ACC112 (cell line): ENCODE data around the gene FPGS.
"Not testable (repeated sequence)": the region's sequence is repeated elsewhere in the genome, so short reads cannot be mapped to it uniquely, and the experiment has no call there.

ENCODE experiments used
- H2AFZ ChIP-seq: fragments of 200-600 bp; sonication (generic); one replicate; pipeline ENCODE4 v1.6.0; 2017; ENCODE audit warnings: antibody characterized with exemption, low read length; ENCODE audit not compliant: unreplicated experiment
- H3K27ac ChIP-seq: fragments of 200-600 bp; sonication (generic); 2 replicates; pipeline ENCODE4 v1.5.1; 2014; ENCODE audit warnings: low read depth, mild to moderate bottlenecking, antibody characterized with exemption, low read length, moderate library complexity
- H3K27me3 ChIP-seq: fragments of 200-600 bp; sonication (generic); 2 replicates; pipeline ENCODE4 v1.6.1; 2014; ENCODE audit warnings: mild to moderate bottlenecking, antibody characterized with exemption, low read length, moderate library complexity, mixed read lengths; ENCODE audit not compliant: insufficient read depth
- H3K36me3 ChIP-seq: fragments of 200-600 bp; sonication (generic); 2 replicates; pipeline ENCODE4 v1.6.1; 2016; ENCODE audit warnings: mild to moderate bottlenecking, antibody characterized with exemption, low read length, moderate library complexity, mixed read lengths; ENCODE audit not compliant: insufficient read depth
- H3K4me1 ChIP-seq: fragments of 200-600 bp; sonication (generic); one replicate; pipeline ENCODE4 v1.6.1; 2016; ENCODE audit warnings: low read length, mixed read lengths; ENCODE audit not compliant: insufficient read depth, unreplicated experiment, control insufficient read depth
- H3K4me3 ChIP-seq: fragments of 200-600 bp; sonication (generic); 2 replicates; pipeline ENCODE4 v1.5.1; 2014; ENCODE audit warnings: mild to moderate bottlenecking, low read depth, low read length
- H3K79me2 ChIP-seq: fragments of 200-600 bp; sonication (generic); one replicate; pipeline ENCODE4 v1.6.0; 2016; ENCODE audit warnings: low read length; ENCODE audit not compliant: control insufficient read depth, unreplicated experiment, insufficient read depth

FPGS gene

DNA sequence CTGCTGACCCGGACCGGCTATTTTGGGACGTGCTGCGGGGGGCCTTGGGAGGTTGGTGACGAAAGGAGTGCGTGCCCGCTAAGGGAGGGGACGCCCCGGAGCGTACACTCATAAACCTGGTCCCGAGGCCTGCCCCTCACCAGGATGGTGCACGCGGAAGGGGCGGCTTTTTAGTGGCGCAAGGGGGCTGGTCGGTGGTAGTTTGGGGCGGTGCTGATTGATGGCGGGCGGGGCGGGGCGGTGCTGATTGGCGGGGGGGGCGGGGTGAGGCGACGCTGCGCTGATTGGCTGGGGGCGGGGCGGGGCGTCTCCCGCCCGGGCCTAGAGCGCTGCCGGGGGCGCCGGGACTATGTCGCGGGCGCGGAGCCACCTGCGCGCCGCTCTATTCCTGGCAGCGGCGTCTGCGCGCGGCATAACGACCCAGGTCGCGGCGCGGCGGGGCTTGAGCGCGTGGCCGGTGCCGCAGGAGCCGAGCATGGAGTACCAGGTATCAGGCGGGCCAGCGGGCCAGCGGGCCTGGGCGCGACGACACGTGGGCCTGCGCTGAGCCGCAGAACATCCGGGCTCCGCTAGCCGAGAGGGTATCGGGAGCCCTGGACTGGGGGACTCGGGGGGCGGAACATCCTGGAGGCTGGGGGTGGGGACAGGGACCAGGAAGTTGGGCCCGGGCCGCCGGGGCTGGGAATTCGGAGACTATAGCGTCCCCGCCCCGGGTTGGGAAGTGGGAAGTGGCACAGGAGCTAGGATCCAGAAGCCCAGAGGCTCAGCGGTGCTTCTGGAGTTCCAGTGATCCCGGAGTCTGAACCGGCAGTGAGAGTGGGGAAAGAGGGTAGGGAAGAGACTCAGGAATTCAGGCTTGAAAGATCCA, at the start of gene FPGS:
Gene FPGS, plus strand, starts transcription at position 307 of the 868 bp plus-strand sequence. Its CDS starts 43 bp downstream, at position 350.
- Histone ChIP-seq H3K36me3 (0 out of 2 replicates have a peak, but pooled peaks cover 8% of the 10 kb centered on the region), H3K79me2 (peaks cover 27% of the 10 kb centered on the region), H3K4me1 (peaks cover 28% of the 10 kb centered on the region), H2AFZ (peak within 1 kb of the TSS; percentile 78), H3K27me3 (no peaks in the 10 kb centered on the region), H3K4me3 (peak within 1 kb of the TSS; percentile 79), H3K27ac (peak within 1 kb of the TSS; percentile 81)

GRCh38 chr9:127753148-127753547, 49.5 kb upstream of the FPGS start:
- H3K27ac ChIP-seq = no peak overlapping the region
- no peaks in the 10 kb centered on the region for H3K4me1 ChIP-seq
- no peak overlapping the region for H2AFZ ChIP-seq
- H3K79me2 ChIP-seq = no peaks in the 10 kb centered on the region
- H3K4me3 ChIP-seq = no peak overlapping the region
- H3K36me3 ChIP-seq = no peaks in the 10 kb centered on the region
- peaks cover 56% of the 10 kb centered on the region for H3K27me3 ChIP-seq

DNA sequence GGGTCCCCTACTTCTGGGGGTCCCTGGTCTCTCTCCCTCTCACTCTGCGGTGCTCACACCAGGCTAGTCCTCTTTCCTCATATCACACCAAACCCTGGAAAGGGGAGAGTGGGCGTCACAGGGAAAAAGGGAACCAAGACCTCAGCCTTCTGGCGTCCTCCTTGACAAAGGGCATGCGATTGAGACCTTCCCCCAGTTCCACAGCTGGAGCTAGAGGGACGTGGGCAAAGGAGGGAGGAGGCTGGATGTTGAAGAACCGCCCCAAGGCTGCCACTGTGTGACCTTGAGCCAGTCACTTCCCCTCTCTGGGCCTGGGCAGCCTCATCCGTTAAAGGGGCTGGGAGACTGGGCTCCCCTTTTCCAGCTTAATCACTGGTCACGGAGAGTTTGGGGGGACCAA, 49.1 kb upstream of the FPGS start:
- Histone ChIP-seq H3K36me3 (no peaks in the 10 kb centered on the region), H3K27ac (no peak overlapping the region), H3K4me1 (no peaks in the 10 kb centered on the region), H3K4me3 (no peak overlapping the region), H3K27me3 (peaks cover 51% of the 10 kb centered on the region), H2AFZ (no peak overlapping the region), H3K79me2 (no peaks in the 10 kb centered on the region)

DNA sequence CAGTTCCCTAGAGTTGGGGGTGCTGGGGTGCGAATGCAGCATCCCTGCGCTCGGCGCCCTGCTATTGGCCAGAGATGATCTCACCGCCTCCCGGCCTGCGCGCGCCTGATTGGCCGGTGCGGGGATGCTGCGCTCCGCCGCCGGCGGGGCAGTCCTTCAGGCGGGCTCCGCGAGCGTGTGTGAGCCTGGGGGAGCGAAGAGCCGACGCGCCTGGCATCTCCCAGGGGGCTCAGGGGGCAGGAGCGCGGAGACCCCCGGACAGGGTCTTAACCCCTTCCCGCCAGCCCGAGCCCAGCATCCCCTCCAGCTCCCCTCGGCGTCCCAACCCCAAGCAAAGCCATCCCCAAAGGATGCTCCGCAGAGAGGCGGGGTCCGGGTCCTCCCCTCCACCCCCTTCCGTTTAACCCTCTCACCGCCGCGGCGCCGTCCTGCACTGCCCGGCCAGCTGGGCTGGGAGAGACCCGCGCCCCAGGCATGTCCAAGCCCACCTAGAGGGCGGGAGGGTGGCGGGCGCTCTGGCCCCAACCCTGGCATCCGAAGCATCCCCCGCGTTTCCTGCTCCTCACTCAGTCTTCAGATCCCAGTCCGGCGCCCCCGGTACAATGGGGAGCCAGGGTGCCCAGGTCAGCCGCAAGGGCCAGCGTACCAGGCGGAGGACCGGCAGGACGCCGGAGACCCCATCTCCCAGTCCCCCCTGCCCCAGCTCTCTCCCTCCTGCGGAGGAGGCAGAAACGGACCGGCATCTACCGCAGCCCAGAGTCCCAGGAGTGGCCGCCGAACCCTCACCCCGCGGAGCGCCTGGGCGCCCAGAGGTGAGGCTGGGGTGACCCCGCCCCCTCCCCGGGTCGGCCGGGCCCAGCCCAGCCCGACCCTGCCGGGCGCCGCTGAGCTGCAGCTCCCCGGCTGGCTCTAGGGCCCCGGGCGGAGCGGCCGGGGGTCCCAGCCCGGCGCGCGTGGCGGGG, 48.3 kb upstream of the FPGS start:
- no peak overlapping the region for H2AFZ ChIP-seq
- no peaks in the 10 kb centered on the region for H3K4me1 ChIP-seq
- H3K4me3 ChIP-seq = no peak overlapping the region
- H3K36me3 ChIP-seq = no peaks in the 10 kb centered on the region
- no peaks in the 10 kb centered on the region for H3K79me2 ChIP-seq
- no peak overlapping the region for H3K27ac ChIP-seq
- H3K27me3 ChIP-seq = peaks cover 50% of the 10 kb centered on the region

DNA sequence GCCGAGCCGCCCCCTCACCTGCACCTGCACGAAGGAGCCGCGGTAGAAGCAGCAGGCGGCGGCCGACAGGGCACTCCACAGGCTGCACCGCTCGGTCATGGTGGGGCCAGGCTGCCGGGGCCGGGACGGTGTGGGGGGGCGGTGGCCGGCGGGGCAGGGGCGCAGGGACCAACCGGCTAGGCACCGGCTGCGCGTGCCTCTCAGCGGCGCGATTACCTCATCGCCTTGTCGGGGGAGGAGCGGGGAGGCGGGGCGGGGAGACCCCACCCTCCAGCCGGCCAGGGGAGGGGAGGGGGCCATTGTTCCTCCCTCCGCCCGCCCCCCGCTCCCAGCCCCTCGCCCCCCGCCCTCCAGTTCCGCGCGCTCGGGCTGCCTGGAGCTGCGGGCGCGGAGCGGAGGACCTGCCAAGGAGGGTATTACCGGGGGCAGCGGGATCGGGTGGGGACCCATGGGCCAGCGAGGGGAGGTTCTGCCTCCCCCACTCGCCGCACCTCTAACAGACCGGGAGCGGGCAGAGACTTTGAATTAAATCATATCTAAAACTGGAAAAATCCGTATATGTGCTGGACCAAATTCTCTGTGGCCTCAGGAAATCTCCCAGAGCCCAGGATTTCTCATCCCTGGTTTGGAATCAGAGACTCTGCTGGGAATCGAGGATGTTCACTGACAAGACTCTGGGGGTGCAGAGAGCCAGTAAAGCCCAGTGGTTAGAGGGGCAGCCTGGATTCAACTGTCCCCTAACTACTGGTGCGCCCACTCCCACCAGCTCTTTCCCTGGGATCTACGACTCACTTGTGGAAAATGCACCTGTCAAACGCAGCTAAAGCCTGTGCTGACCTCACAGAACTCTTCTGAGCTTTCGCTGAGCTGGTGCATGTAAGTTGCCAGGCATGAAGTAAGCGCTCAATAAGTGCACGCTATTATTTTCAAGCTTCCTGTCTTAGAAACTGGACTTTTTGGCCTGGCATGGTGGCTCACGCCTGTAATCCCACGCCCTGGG, 47.3 kb upstream of the FPGS start:
- Histone ChIP-seq H3K27me3 (peaks cover 49% of the 10 kb centered on the region), H3K4me1 (no peaks in the 10 kb centered on the region), H3K4me3 (no peak overlapping the region), H3K36me3 (no peaks in the 10 kb centered on the region), H2AFZ (no peak overlapping the region), H3K27ac (no peak overlapping the region), H3K79me2 (no peaks in the 10 kb centered on the region)

DNA sequence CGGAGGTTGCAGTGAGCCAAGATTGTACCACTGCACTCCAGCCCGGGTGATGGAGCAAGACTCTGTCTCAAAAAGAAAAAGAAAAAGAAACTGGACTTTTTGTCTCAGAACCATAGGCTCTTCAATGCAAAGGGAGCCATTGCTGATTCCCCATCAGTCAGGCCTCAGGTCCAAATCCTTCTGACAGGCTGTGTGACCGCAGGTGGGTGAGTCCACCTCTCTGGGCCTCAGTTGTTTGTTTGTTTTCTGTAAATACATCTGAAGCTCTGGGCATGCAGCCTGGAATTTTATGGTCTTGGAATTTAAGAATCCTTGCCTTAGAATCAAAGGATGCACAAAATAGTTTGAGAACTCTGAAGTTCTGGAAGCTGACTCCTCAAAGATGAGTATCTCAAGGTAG, 46.4 kb upstream of the FPGS start:
- Histone ChIP-seq H2AFZ (no peak overlapping the region), H3K79me2 (no peaks in the 10 kb centered on the region), H3K4me1 (no peaks in the 10 kb centered on the region), H3K4me3 (no peak overlapping the region), H3K27me3 (peaks cover 47% of the 10 kb centered on the region), H3K27ac (no peak overlapping the region), H3K36me3 (no peaks in the 10 kb centered on the region)

GRCh38 chr9:127756776-127757175, 45.9 kb upstream of the FPGS start:
- not testable (repeated sequence) for H3K79me2 ChIP-seq, H3K36me3 ChIP-seq, H3K4me3 ChIP-seq, H2AFZ ChIP-seq, H3K4me1 ChIP-seq, H3K27ac ChIP-seq
- peaks cover 43% of the 10 kb centered on the region for H3K27me3 ChIP-seq

GRCh38 chr9:127758843-127759242, 43.8 kb upstream of the FPGS start:
- H3K4me3 ChIP-seq = no peak overlapping the region
- no peak overlapping the region for H3K27ac ChIP-seq
- no peaks in the 10 kb centered on the region for H3K36me3 ChIP-seq
- no peaks in the 10 kb centered on the region for H3K79me2 ChIP-seq
- peaks cover 23% of the 10 kb centered on the region for H3K27me3 ChIP-seq
- no peak overlapping the region for H2AFZ ChIP-seq
- peaks cover 2% of the 10 kb centered on the region for H3K4me1 ChIP-seq

GRCh38 chr9:127761061-127761460, 41.6 kb upstream of the FPGS start:
- no peak overlapping the region for H3K4me3 ChIP-seq
- no peak overlapping the region for H2AFZ ChIP-seq
- 0 out of 2 replicates have a peak, but pooled peaks cover 2% of the 10 kb centered on the region for H3K27me3 ChIP-seq
- no peak overlapping the region for H3K27ac ChIP-seq
- H3K4me1 ChIP-seq = peaks cover 4% of the 10 kb centered on the region
- no peaks in the 10 kb centered on the region for H3K79me2 ChIP-seq
- H3K36me3 ChIP-seq = no peaks in the 10 kb centered on the region

DNA sequence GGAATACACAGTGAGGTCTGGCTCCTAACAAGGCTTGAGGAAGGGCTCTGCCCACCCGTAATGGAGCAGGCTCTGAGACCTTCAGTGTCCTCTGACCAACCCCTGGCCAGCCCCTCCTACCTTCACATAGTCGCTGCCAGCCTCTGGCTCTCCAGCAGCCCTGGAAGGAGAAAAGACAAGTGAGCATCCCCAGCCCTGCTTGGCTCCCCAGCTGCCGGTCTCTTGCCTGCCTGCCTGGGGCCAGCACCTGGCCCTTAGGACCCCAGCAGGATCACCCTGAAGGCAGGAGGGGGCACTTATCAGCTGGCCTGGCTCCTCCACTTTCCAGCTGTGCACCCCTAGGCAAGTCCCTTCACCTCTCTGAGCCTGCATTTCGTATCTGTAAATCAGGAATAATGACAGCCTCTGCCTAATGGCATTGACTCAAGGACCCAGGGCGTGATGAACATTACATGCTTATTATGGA, 41.2 kb upstream of the FPGS start:
- Histone ChIP-seq H3K27ac (no peak overlapping the region), H3K4me1 (peaks cover 4% of the 10 kb centered on the region), H3K27me3 (no peaks in the 10 kb centered on the region), H3K36me3 (no peaks in the 10 kb centered on the region), H2AFZ (no peak overlapping the region), H3K4me3 (no peak overlapping the region), H3K79me2 (no peaks in the 10 kb centered on the region)
